HG02981 (cell line): Measurements from ENCODE around the gene CD200.
"Not testable (repeated sequence)": the region's sequence is repeated elsewhere in the genome, so short reads cannot be mapped to it uniquely, and the experiment has no call there.

ENCODE experiments used
- ATAC-seq: cut with Tn5 transposase; IDR thresholded peaks from one replicate; pipeline ENCODE4 v1.9.1; 2021; ENCODE audit warnings: mild to moderate bottlenecking, moderate library complexity; ENCODE audit not compliant: unreplicated experiment

CD200 gene

DNA sequence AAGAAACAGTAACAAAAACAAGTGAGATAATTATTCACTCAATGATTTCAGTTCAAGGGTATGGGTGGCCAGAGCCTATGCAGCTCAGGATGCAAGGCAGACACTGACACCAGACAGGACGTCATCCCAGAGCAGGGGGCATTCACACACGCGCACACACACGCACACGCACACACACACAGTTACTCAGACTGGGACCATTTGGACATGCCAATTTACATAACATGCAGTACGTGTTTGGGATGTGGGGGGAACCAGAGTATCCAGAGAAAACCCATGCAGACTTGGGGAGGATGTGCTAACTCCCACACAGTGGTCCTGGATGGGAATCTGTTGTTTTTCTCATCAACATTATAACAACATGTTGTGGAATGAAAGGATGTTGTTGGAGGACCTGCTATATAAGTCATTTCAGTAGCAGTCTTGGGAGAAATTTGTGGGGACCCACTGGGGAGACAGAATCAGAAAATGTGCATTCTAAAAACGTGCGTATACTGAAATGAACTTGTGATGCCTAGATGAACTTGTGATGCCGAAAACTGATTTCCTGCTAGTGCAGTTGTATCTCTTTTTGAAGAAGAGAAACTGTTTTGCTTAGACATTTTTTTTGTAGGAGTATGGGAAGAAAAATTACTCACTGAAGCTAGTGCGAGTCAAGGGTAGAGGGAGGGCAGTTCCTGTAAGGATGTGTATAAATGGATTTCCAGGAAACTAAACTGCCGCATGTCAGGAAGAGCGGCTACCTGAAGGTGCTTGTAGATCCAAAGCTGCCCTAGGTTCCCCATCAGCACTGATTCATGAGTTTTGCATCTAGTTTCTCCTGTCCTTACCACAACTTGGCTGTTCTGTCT lies 25.2 kb downstream of the CD200 start:
- ATAC-seq: no peak

DNA sequence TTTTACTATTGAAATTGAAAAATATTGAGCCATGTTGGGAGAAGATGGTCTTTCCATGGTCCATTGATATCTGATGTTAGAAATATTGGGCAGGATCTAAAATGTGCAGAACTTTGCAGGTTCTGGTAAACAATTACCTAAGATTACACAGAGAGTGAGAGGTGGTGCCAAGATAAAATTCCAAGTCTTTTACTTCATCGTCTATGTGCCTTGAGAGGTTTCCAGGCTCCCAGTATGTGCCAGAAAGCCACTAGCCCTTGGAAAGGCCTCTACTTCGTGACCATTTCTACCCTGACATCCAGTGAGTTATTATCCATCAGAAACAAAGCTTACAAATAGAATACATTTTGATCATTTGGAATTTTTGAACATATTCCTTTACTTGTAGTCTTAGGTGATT lies 27.6 kb downstream of the CD200 start:
- ATAC-seq: no peak

DNA sequence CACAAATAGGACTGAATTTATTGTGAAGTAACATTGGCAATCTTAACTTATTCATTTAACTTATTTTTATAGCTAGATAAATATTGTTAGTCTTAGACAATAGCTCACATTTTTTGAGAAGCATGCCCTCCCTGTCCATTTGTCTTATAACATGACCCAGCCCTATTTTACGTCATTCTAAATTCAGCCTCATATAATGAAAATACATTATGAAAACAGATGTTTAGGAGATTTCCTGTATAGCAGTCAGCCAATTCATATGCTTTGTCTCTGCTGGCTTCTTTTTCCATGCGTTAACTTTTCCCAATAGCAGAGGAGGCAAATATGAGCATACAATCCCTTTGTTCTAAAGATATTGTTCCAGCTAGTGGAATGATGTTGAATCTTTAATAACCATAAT lies 29.3 kb downstream of the CD200 start:
- ATAC-seq: no peak

DNA sequence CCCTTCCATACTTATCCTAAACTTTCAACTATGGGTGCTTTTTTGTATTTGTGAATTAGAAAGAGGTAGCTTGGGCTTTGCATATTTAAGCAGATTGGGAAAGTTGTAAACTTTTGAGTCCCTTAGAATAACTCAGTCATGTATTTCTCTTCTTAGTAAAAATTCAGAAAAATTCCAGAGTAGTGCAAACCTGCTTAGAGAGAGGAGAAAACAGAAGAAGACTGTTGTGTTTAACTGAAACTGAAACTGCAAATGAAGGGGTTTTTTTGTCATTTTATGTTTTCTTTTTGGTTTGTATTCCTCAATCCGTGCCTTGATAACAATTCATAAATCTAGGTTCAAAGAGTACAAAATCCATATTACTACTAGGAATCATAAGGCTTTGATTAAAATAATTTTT lies 31.3 kb downstream of the CD200 start:
- no peak for ATAC-seq

DNA sequence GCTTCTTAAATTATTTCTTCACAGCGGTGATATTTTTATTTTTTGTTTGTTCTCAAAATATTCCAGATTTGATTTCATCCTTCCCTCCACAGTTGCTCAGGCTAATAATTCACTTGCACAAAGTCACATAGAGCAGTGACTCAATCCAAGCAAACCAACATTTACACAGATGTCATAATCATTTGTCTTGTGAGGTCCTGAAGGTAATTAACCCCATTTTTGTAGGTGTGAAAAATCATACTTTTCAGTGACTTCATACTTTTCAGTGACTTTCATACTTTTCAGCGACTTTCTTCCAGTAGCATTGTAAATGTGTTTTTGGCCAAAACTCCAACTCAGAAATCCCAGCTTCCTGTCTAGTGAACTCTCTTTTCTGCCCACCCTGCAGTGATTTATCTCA lies 32.1 kb downstream of the CD200 start:
- peak; percentile 49 for ATAC-seq

DNA sequence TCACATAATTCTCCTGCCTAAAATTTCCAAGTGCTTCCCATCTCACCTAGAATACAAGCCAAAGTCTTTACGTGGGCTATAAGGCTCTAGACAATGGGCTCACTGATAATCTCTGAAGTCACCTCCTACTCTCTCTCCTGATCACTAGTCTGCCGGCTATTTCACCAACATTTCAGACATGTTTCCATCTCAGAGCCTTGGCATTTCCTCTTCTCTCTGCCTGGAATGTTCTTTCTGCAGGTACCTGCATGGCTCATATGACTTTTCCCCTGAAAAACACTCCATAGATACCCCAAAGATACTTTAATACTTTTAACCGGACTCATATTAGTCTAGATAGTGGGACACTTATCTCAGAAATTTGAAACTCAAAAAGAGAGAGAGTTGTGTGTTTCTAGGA lies 32.7 kb downstream of the CD200 start:
- ATAC-seq: no peak

DNA sequence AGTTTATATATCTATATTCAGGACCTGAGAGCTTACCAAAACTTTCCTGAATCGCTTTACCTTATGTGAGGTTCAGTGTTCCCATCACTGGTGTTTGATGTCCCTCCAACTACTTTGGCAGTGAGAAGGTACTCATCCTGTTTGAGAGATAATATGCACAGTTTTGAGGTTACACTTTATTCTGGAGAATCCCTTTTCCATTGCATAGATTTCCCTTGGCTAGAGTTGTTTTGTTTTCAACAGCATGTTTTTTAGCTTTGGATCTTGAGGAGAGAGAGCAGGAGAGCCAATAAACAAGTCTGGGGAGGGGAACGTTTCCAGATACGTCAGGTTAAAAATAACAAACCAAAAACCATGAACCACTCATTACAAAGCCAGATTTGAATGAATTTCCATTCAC lies 33.6 kb downstream of the CD200 start:
- no peak for ATAC-seq

DNA sequence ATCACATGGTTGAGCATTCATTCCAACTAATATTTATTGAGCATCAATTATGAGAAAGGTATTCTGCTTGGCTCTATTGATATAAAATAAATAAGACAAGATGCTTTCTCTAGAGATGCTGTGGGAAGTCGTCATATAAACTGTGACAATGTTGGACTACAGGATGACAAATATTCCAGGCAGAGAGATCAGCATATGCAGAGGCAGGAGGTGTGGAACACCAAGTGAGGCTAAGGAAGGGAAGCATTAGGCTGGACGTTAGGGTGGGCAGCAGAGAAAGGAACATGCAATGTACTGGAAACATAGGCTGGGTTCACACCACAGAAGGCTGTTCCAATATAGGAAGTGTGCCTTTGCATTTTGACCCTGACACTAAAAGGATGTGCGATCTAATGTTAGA lies 38.6 kb downstream of the CD200 start:
- no peak for ATAC-seq

DNA sequence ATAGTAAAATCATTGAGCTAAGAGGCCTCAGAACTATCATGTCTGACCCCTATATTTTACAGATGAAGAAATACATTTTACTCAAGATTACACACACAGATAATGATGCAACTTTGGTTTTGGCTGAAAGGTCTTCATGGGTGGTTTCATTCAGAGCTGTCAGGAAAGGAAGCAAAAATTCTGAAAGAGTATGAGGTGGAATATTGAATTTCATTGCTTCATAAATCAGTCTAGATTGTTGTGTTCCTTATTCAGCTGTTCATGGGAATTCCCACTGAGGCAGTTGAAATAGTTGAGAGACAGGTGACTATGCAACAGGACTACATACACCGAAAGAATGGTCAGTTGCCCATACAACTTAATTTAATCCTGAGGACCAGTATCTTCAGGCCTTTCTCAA lies 39.4 kb downstream of the CD200 start:
- ATAC-seq: no peak

DNA sequence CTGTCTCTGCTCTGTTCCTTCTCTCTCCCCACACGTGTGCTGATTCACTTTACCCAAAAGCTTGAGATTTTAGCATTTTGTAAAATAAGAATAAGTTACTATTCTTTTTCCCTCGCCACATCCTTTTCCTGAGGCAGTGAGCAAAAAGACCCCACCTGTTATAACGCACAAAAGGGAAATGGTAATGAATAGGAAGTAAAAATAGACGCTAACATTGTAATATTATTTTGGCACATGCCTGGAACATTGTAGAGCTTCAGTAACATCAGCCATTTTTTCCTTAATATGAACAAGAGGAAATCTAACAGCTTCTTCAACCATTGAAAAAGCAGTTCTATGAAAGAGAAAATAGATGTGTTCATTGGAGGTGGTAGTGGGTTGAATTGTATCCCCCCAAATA lies 40.5 kb downstream of the CD200 start:
- ATAC-seq: no peak

DNA sequence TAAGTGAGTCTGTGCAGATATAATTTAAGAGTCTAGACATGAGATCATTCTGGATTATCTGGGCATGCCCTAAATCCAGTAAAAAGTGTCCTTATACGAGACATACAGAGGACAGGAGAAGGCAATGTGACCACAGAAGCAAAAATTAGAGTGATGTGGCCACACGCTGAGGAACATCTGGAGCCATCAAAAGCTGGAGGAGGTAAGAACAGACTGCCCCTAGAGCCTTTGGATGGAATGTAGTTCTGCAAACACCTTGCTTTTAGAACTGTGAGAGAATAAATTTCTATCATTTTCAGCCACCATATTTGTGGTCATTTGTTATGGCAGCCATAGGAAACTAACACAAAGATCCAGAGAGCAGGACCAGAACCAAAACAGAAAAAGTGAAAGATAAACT lies 41.0 kb downstream of the CD200 start:
- ATAC-seq: no peak

DNA sequence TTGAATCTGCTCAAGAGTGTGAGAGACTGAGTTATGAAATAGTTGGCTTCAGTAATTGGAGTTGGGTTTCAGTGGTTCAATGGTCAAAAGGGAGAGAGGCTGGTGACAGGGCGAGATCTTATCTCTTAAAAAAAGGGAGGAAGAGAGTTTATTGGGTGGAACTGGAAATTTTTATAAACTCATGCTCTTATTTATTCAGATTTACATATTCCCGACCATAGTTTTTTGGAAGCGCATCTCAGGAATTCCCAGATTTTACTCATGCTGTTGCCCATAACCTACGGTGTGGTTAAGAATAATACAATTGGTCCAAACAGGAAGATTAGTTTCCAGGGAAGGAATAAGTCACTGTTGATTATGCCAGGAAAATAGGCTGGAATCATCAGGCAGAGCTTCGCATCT lies 41.4 kb downstream of the CD200 start:
- ATAC-seq: no peak

DNA sequence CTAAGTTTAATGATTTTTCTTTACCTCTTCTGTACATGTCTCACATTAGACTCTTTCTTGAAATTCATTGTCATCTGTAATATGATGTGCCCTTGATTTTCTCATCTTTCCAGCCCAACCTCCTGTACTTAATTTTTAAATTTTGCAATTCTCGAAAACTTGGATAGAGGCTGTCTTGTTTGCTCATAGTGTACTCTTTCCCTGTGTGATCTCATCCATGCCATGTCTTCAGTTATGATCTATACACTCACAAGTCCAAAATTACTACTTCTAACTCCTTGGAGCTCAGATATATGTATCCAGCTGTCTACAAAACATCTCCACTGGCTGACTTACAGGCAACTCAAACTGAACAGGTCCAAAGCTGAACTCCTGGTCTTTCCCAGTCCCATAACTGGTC lies 42.2 kb downstream of the CD200 start:
- ATAC-seq: no peak

DNA sequence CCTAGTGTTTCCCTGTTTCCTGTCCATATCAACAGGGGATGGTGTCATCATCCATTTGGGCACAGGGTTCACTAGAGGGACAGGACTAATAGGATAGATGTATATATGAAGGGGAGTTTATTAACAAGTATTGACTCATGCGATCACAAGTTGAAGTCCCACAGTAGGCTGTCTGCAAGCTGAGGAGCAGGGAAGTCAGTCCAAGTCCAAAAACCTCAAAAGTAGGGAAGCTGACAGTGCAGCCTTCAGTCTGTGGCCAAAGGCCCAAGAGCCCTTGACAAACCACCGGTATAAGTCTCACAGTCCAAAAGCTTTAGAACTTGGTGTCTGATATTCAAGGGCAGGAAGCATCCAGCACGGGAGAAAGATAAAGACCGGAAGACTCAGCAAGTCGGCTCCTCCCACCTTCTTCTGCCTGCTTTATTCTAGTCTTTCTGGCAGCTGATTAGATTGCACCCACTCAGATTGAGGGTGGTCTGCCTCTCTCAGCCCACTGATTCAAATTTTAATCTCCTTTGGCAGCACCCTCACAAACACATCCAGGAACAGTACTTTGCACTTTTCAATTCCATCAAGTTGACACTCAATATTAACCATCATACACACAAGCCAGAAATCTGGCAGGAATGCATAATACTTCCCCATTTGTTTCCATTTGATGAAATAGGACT lies 43.4 kb downstream of the CD200 start:
- ATAC-seq: no peak

DNA sequence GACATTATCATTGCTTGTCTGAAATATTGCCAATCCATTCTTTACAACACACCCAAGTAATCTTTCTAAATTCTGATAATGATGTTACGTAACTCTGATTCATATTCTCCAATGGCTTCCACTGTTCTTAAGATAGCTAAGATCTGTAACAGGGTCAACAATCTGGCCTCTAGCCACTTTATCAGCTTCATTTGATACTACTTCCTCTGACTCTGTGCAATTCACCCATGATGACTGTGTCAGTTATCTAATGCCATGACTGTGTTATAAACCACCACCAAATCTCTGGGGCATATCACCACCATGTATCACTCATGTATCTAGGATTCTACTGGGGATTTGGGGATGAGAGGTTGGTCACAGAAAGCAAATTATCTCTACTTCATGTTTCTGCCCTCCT lies 44.0 kb downstream of the CD200 start:
- ATAC-seq: no peak

DNA sequence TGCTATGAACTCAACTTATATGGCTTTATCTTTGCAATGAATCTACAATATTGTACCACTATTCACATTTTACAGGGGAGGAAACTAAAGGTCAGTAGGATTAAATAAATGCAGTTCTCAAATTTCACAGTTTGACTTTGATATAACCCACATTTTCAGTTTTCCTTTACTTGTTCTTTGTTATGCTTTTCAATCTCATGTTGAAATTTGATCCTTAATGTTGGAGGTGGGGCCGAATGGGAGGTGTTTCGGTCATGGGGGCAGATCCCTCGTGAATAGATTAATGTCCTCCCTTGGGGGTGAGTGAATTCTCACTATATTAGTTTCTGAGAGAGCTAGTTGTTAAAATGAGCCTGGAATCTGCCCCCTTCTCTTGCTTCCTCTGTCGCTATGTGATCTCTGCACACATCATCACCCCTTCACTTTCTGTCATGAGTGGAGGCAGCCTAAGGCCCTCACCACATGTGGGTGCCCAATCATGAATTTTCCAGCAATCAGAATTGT lies 44.7 kb downstream of the CD200 start:
- ATAC-seq: no peak

DNA sequence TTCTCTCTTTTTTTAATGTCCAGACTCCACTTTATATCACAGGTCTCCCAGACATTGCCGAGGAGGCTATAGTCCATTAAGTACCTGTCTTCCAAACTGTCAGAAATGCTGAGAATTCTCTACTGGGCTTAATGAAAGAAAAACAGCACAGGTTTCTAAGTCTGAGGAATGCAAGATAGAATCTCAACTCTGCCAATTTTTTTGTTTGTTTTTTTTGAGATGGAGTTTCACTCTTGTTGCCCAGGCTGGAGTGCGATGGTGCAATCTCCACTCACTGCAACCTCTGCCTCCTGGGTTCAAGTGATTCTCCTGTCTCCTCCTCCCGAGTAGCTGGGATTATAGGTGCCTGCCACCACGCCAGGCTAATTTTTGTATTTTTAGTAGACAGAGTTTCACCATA lies 45.4 kb downstream of the CD200 start:
- not testable (repeated sequence) for ATAC-seq

DNA sequence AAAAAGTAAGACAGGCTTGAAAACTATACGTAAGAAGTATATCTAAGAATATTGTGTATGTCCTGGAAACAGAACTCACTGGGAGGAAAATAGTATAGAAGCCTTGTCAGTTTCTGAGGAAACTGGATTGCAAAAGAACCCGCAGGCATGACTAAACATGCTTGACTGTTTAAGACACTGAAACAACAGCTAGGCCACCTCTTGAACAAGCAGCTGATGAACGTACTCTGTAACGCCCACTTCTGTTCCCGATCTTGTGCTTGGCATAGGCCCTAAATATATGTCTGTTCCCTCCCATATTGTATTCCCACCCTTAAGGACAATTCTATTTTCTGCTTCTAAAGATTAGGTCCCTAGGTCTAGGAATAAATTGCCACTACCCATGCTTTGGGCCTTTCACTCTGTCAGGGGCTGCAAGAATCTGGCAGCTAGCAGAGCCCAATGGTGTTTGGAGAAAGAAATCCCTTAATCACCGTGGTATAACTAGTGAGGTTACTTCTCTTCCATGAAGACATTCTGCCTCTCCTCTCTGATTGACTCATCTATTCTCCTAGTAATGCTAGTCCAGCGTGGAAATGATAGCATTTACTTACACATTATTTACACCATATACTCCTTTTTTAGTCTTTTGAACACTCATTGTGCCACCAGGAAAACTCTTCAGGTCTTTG lies 46.2 kb downstream of the CD200 start:
- ATAC-seq: no peak

DNA sequence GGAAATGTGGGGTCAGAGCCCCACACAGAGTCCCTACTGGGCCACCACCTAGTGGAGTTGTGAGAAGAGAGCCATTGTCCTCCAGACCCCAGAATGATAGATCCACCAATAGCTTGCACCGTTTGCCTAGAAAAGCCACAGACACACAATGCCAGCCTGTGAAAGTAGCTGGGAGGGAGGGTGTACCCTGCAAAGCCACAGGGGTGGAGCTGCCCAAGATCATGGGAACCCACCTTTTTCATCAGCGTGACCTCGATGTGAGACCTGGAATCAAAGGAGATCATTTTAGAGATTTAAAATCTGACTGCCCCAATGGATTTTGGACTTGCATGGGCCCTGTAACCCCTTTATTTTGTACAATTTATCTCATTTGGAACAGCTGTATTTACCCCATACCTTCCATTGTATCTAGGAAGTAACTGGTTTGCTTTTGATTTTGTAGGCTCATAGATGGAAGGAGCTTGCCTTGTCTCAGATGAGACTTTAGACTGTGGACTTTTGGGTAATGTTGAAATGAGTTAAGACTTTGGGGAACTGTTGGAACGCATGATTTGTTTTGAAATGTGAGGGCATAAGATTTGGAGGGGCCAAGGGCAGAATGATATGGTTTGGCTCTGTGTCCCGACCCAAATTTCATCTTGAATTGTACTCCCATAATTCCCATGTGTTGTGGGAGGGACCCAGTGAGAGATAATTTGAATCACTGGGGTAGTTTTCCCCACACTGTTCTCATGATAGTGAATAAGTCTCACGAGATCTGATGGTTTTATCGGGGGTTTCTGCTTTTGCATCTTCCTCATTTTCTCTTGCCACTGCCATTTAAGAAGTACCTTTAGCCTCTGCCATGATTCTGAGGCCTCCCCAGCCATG lies 49.0 kb downstream of the CD200 start:
- ATAC-seq: no peak

DNA sequence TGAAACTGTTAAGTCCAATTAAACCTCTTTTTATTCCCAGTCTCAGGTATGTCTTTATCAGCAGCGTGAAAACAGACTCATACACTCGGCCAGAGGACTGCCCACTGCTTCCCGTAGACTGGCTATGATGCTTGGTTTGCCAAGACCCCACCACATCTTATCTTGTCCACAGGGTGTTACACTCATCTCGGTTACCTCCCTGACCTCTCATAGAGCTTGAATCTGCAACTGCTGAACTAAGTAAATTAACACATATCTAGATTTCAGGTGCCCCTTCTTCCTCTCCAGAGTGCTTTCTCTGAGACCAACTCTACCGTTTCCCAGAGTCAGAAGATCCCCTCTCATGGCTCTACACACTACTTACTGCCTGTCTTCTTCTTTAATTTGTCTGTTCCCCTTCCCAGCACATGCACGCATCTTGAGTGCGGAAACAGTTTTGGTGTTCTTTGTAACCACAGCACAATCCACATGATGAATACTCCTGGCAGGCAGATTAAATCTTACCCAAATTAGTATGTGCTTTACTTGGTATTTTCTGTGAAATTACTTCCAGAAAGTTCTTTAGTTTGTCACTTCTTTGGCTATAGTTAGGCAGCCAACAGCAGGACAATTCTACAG lies 49.7 kb downstream of the CD200 start:
- no peak for ATAC-seq
